DND-41 (cell line): Measurements from ENCODE around the gene FCER1G.

ENCODE experiments used
- ATAC-seq: fragments of 200-7000 bp; cut with Tn5 transposase; 3 replicates; pipeline ENCODE4 v1.9.1; 2021; ENCODE audit warnings: low read depth; ENCODE audit not compliant: insufficient read depth
- DNase-seq: peaks from one replicate; pipeline ENCODE4 v3.0.0-alpha.2; 2020
- H2AFZ ChIP-seq: 2 replicates; pipeline ENCODE4 v1.6.0; 2012; ENCODE audit warnings: low read depth, low read length
- H3K27ac ChIP-seq: 2 replicates; pipeline ENCODE4 v1.5.1; 2012; ENCODE audit warnings: low read length, inconsistent platforms
- H3K27me3 ChIP-seq: fragments of 200-600 bp; sonication (generic); 2 replicates; pipeline ENCODE4 v1.6.0; 2012; ENCODE audit warnings: low read length, mild to moderate bottlenecking, inconsistent platforms; ENCODE audit not compliant: insufficient read depth, poor library complexity
- H3K36me3 ChIP-seq: 2 replicates; pipeline ENCODE4 v1.5.1; 2012; ENCODE audit warnings: low read length, inconsistent platforms; ENCODE audit not compliant: insufficient read depth
- H3K4me1 ChIP-seq: 2 replicates; pipeline ENCODE4 v1.5.1; 2012; ENCODE audit warnings: mild to moderate bottlenecking, low read length; ENCODE audit not compliant: insufficient read depth
- H3K4me2 ChIP-seq: 2 replicates; pipeline ENCODE4 v1.6.0; 2012; ENCODE audit warnings: mild to moderate bottlenecking, moderate library complexity, low read length, inconsistent platforms; ENCODE audit not compliant: insufficient read depth
- H3K4me3 ChIP-seq, 2 experiments: fragments of 200-600 bp in 1 of 2; shearing (Covaris generic) in 1 of 2; 2 replicates each; pipeline ENCODE4 v1.5.1; 2012 to 2016; ENCODE audit warnings: inconsistent platforms in 2 of 2, low read length in 2 of 2, mild to moderate bottlenecking in 2 of 2, low read depth in 1 of 2, moderate library complexity in 1 of 2
- H3K79me2 ChIP-seq: 2 replicates; pipeline ENCODE4 v1.6.0; 2012; ENCODE audit warnings: low read length, inconsistent platforms; ENCODE audit not compliant: insufficient read depth
- H3K9ac ChIP-seq: 2 replicates; pipeline ENCODE4 v1.6.0; 2012; ENCODE audit warnings: low read depth, mild to moderate bottlenecking, inconsistent platforms, low read length, moderate library complexity
- H3K9me3 ChIP-seq: 2 replicates; pipeline ENCODE4 v1.5.1; 2012; ENCODE audit warnings: low read length, moderate library complexity, mild to moderate bottlenecking, inconsistent platforms; ENCODE audit not compliant: insufficient read depth, severe bottlenecking
- H4K20me1 ChIP-seq: 2 replicates; pipeline ENCODE4 v1.6.0; 2012; ENCODE audit warnings: low read length; ENCODE audit not compliant: insufficient read depth
- CTCF ChIP-seq: IDR thresholded peaks from 2 replicates; pipeline ENCODE4 v1.5.1; 2012; ENCODE audit warnings: borderline replicate concordance, low read length, moderate library complexity, mild to moderate bottlenecking; ENCODE audit not compliant: poor library complexity, severe bottlenecking; ENCODE audit errors: extremely low read depth
- EZH2 ChIP-seq: IDR thresholded peaks from 3 replicates; pipeline ENCODE4 v1.6.1; 2012; ENCODE audit warnings: borderline replicate concordance, low read depth, mild to moderate bottlenecking, moderate library complexity, low read length, inconsistent platforms; ENCODE audit not compliant: severe bottlenecking

The FCER1G gene

GRCh38 chr1:161214369-161214768 is 726 bp upstream of the FCER1G start:
- ATAC-seq = no peak
- no peaks in the 10 kb centered on the region for H4K20me1 ChIP-seq
- no peak overlapping the region for H3K27ac ChIP-seq
- H3K4me3 ChIP-seq = no peak overlapping the region
- H3K4me2 ChIP-seq = no peak overlapping the region
- no peaks in the 10 kb centered on the region for H3K27me3 ChIP-seq
- H3K9ac ChIP-seq = no peak overlapping the region
- no peak overlapping the region for H2AFZ ChIP-seq
- DNase-seq = no peak
- no peaks in the 10 kb centered on the region for H3K4me1 ChIP-seq
- H3K79me2 ChIP-seq = no peaks in the 10 kb centered on the region
- peaks cover 56% of the 10 kb centered on the region for H3K36me3 ChIP-seq
- no peaks in the 10 kb centered on the region for H3K9me3 ChIP-seq
- TF ChIP-seq CTCF = no peak
- no peak for TF ChIP-seq EZH2

- Histone ChIP-seq H2AFZ (no peak overlapping the region), H3K27ac (no peak overlapping the region)
- no peak for TF ChIP-seq EZH2
- no peak for TF ChIP-seq CTCF
Measured at GRCh38 chr1:161216945-161217712, 2.0 kb downstream of the FCER1G start.

GRCh38 chr1:161217831-161218230 is 2.7 kb downstream of the FCER1G start:
- Histone ChIP-seq H3K27me3 (no peaks in the 10 kb centered on the region), H3K36me3 (peaks cover 22% of the 10 kb centered on the region), H3K27ac (no peak overlapping the region), H3K79me2 (no peaks in the 10 kb centered on the region), H4K20me1 (no peaks in the 10 kb centered on the region), H3K9ac (no peak overlapping the region), H3K9me3 (no peaks in the 10 kb centered on the region), H2AFZ (no peak overlapping the region), H3K4me1 (no peaks in the 10 kb centered on the region), H3K4me2 (no peak overlapping the region), H3K4me3 (no peak overlapping the region)
- TF ChIP-seq EZH2 = no peak
- TF ChIP-seq CTCF = no peak
- DNase-seq (no peak), ATAC-seq (no peak)

More at GRCh38 chr1:161216945-161217712, 2.0 kb downstream of the FCER1G start:
- ATAC-seq (no peak), DNase-seq (no peak)
- peaks cover 29% of the 10 kb centered on the region for H3K36me3 ChIP-seq
- no peaks in the 10 kb centered on the region for H3K9me3 ChIP-seq
- no peaks in the 10 kb centered on the region for H3K27me3 ChIP-seq
- no peaks in the 10 kb centered on the region for H3K4me1 ChIP-seq
- H3K4me2 ChIP-seq = no peak overlapping the region
- no peak overlapping the region for H3K9ac ChIP-seq
- no peaks in the 10 kb centered on the region for H4K20me1 ChIP-seq
- H3K4me3 ChIP-seq = no peak overlapping the region
- no peaks in the 10 kb centered on the region for H3K79me2 ChIP-seq
